Panc1 (cell line): Measurements from ENCODE around the gene ZBTB7C. TPM values are rescaled to one million over a fixed set of nuclear protein-coding genes. Genes with fewer than 3 reads are reported as not detected.

Experiments
- ATAC-seq: fragments of 200-7000 bp; cut with Tn5 transposase; 2 replicates; pipeline ENCODE4 v1.9.1; 2020; ENCODE audit warnings: mild to moderate bottlenecking, moderate library complexity
- BruUV-seq: library from RNA; stranded (reverse); fragments of 400-500 nt; replicated peaks from 2 replicates; lab custom pipeline; 2021; lab: Mats Ljungman, UMichigan
- CTCF ChIA-PET: fragments of 300-600 bp; sonication (Branson Sonifier 250); formaldehyde crosslinking; loops from one replicate; lab custom pipeline; 2022; ENCODE audit warnings: antibody characterized with exemption; lab: Charles Lee
- POLR2A ChIA-PET: fragments of 300-600 bp; sonication (Branson Sonifier 250); formaldehyde crosslinking; loops from one replicate; lab custom pipeline; 2022; ENCODE audit warnings: antibody characterized with exemption; lab: Charles Lee
- DNase-seq: peaks from one replicate; pipeline ENCODE4 v3.0.0-alpha.2; 2010; ENCODE audit warnings: low read depth, low spot score
- H3K27ac ChIP-seq: 2 replicates; pipeline ENCODE4 v1.5.1; 2011; ENCODE audit warnings: mild to moderate bottlenecking, low read length, inconsistent platforms
- H3K27me3 ChIP-seq: fragments of 200-500 bp; sonication (Bioruptor generic); 2 replicates; pipeline ENCODE4 v1.6.0; 2014; ENCODE audit warnings: low read length, inconsistent platforms; ENCODE audit not compliant: control insufficient read depth, insufficient read depth
- H3K36me3 ChIP-seq: fragments of 200-500 bp; sonication (Bioruptor generic); 2 replicates; pipeline ENCODE4 v1.5.1; 2014; ENCODE audit warnings: inconsistent platforms, mild to moderate bottlenecking, low read length, moderate library complexity; ENCODE audit not compliant: control insufficient read depth, insufficient read depth
- H3K4me1 ChIP-seq: 2 replicates; pipeline ENCODE4 v1.5.1; 2011; ENCODE audit warnings: inconsistent platforms, mild to moderate bottlenecking, low read length, moderate library complexity; ENCODE audit not compliant: control insufficient read depth, insufficient read depth
- H3K4me3 ChIP-seq, 2 experiments: 2 replicates each; pipeline ENCODE4 v1.5.1; 2011 to 2012; ENCODE audit warnings: low read depth in 2 of 2, low read length in 2 of 2, mild to moderate bottlenecking in 2 of 2, inconsistent platforms in 1 of 2, moderate library complexity in 1 of 2
- H3K9me3 ChIP-seq: fragments of 200-500 bp; sonication (Bioruptor generic); 2 replicates; pipeline ENCODE4 v1.5.1; 2014; ENCODE audit warnings: low read depth, mild to moderate bottlenecking, inconsistent platforms, low read length, moderate library complexity; ENCODE audit not compliant: control insufficient read depth, insufficient read depth
- POLR2AphosphoS5 ChIP-seq: IDR thresholded peaks from 2 replicates; pipeline ENCODE4 v1.6.1; 2012; ENCODE audit warnings: mild to moderate bottlenecking, low read depth, low read length, moderate library complexity
- SIN3A ChIP-seq: IDR thresholded peaks from 2 replicates; pipeline ENCODE4 v1.6.1; 2012; ENCODE audit warnings: low read depth, mild to moderate bottlenecking, low read length, moderate library complexity, borderline replicate concordance; ENCODE audit not compliant: insufficient read depth
- TCF7L2 ChIP-seq: IDR thresholded peaks from 2 replicates; pipeline ENCODE4 v1.6.1; 2011; ENCODE audit warnings: mild to moderate bottlenecking, low read depth, low read length, inconsistent platforms
- in situ Hi-C: cut with HindIII; loops from 2 replicates; pipeline ENCODE4 v1.10.0; 2016; ENCODE audit warnings: low sequenced_read_pairs, low pct_unique_long_range_greater_than_20kb
- intact Hi-C: fragments of 100-400 bp; cut with micrococcal nuclease; formaldehyde crosslinking; loops from one replicate; pipeline ENCODE4 v1.10.0; 2022; ENCODE audit not compliant: unreplicated experiment
- total RNA-seq: library from RNA; stranded (reverse); gene quantifications from one replicate; pipeline ENCODE4 v1.2.1, GENCODE V29; 2021; ENCODE audit not compliant: unreplicated experiment
- TF ChIP-seq, protein P1 (sequence below), 2 experiments: IDR thresholded peaks; 2 replicates each; pipeline ENCODE4 v1.6.1; 2011 to 2012; ENCODE audit warnings: low read depth in 2 of 2, control low read depth in 1 of 2, low read length in 1 of 2, mild to moderate bottlenecking in 1 of 2, moderate library complexity in 1 of 2; ENCODE audit not compliant: insufficient read depth in 1 of 2
- TF ChIP-seq, protein P2 (sequence below): fragments of 450-650 bp; IDR thresholded peaks from 2 replicates; pipeline ENCODE4 v1.5.1; 2017; ENCODE audit warnings: mild to moderate bottlenecking

The ZBTB7C gene
- total RNA-seq, 1 experiment from 2014 or later, result 0.03 TPM

DNA sequence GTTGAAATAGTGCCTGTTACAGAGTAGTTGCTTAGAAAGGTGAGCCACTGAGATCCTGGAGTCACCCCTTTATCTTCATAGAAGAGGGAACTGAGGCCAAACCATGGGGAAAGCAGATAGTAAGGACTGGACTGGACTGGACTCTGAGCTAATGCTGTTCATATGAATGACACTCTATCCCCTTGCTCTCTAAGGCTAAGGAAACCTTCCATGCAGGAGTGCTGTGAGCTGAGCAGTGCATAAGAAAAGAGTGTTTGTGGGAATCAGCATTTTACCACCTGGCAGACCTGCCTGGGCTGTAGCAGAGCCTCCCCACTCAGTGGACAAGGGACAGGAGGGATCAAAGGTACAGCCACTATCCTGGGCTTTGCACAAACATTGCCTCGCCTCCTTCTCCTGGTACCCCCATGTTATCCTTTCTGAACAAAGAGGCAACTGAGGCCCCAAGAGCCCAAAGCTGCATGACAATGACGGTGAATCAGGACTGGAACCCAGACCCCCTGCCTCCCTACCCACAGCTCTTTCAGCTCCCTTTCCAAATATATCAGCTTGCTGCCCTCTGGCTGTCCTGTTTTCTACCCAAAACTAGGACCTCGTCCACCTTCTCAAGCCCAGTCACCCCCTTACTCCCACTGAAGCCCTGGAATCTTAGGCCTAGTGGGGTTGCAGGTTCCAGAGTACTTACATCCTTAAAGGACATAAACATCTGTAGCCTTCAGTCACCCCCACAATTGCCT, 227.9 kb downstream of the ZBTB7C start:
- ATAC-seq (no peak), DNase-seq (no peak)
- Histone ChIP-seq H3K4me1 (no peaks in the 10 kb centered on the region), H3K4me3 (no peak overlapping the region), H3K9me3 (no peaks in the 10 kb centered on the region), H3K36me3 (no peaks in the 10 kb centered on the region), H3K27me3 (no peaks in the 10 kb centered on the region; the same call in 1 of the 2 replicates), H3K27ac (no peak overlapping the region)
- TF ChIP-seq POLR2AphosphoS5 (no peak), SIN3A (no peak), TCF7L2 (no peak)
- TF ChIP-seq, protein P1, sequence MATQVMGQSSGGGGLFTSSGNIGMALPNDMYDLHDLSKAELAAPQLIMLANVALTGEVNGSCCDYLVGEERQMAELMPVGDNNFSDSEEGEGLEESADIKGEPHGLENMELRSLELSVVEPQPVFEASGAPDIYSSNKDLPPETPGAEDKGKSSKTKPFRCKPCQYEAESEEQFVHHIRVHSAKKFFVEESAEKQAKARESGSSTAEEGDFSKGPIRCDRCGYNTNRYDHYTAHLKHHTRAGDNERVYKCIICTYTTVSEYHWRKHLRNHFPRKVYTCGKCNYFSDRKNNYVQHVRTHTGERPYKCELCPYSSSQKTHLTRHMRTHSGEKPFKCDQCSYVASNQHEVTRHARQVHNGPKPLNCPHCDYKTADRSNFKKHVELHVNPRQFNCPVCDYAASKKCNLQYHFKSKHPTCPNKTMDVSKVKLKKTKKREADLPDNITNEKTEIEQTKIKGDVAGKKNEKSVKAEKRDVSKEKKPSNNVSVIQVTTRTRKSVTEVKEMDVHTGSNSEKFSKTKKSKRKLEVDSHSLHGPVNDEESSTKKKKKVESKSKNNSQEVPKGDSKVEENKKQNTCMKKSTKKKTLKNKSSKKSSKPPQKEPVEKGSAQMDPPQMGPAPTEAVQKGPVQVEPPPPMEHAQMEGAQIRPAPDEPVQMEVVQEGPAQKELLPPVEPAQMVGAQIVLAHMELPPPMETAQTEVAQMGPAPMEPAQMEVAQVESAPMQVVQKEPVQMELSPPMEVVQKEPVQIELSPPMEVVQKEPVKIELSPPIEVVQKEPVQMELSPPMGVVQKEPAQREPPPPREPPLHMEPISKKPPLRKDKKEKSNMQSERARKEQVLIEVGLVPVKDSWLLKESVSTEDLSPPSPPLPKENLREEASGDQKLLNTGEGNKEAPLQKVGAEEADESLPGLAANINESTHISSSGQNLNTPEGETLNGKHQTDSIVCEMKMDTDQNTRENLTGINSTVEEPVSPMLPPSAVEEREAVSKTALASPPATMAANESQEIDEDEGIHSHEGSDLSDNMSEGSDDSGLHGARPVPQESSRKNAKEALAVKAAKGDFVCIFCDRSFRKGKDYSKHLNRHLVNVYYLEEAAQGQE (IDR thresholded peaks at IDR 0.05; ENCODE audit: insufficient read depth in 1 of 2, low read depth in 2 of 2, low read length in 1 of 2), result no peak
- TF ChIP-seq, protein P2, sequence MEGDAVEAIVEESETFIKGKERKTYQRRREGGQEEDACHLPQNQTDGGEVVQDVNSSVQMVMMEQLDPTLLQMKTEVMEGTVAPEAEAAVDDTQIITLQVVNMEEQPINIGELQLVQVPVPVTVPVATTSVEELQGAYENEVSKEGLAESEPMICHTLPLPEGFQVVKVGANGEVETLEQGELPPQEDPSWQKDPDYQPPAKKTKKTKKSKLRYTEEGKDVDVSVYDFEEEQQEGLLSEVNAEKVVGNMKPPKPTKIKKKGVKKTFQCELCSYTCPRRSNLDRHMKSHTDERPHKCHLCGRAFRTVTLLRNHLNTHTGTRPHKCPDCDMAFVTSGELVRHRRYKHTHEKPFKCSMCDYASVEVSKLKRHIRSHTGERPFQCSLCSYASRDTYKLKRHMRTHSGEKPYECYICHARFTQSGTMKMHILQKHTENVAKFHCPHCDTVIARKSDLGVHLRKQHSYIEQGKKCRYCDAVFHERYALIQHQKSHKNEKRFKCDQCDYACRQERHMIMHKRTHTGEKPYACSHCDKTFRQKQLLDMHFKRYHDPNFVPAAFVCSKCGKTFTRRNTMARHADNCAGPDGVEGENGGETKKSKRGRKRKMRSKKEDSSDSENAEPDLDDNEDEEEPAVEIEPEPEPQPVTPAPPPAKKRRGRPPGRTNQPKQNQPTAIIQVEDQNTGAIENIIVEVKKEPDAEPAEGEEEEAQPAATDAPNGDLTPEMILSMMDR, result no peak
- intact Hi-C loops (no loop called here), in situ Hi-C loops (no loop called here)
- ChIA-PET CTCF (no interaction called here), POLR2A (no interaction called here)
- BruUV-seq, result no TSS peak

DNA sequence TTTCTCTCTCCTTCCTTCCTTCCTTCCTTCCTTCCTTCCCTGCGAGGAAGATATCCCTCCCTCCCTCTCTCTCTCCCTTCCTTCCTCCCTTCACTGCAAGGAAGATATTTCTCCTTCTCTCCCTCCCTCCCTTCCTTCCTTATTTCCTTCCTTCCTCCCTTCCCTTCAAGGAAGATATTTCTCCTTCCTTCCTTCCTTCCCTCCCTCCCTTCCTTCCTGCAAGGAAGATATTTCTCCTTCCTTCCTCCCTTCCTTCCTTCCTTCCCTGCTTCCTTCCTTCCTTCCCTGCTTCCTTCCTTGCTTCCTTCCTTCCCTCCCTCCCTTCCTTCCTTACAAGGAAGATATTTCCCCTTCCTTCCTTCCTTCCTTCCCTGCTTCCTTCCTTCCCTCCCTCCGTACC, 229.5 kb downstream of the ZBTB7C start:
- no TSS peak for BruUV-seq
- no peaks in the 10 kb centered on the region for H3K4me1 ChIP-seq
- ChIA-PET POLR2A (no interaction called here), CTCF (no interaction called here)
- in situ Hi-C loops (no loop called here), intact Hi-C loops (no loop called here)
- no peaks in the 10 kb centered on the region for H3K9me3 ChIP-seq
- no peak overlapping the region for H3K4me3 ChIP-seq
- TF ChIP-seq, protein P1 (IDR thresholded peaks at IDR 0.05; ENCODE audit: insufficient read depth in 1 of 2, low read depth in 2 of 2, low read length in 1 of 2), result no peak
- no peak for TF ChIP-seq POLR2AphosphoS5
- no peak for TF ChIP-seq SIN3A
- TF ChIP-seq, protein P2, result no peak
- no peak for TF ChIP-seq TCF7L2
- H3K27ac ChIP-seq, result no peak overlapping the region
- ATAC-seq (no peak), DNase-seq (no peak)
- H3K27me3 ChIP-seq, result no peaks in the 10 kb centered on the region; the same call in 1 of the 2 replicates
- no peaks in the 10 kb centered on the region for H3K36me3 ChIP-seq
